Heart right ventricle (tissue), 16 donors: ENCODE results near the gene EEFSEC. TPM values are rescaled to one million over a fixed set of nuclear protein-coding genes. Genes with fewer than 3 reads are reported as not detected.
A peak's percentile ranks its signal among the peaks of the same experiment; 100 is the strongest.

Experiments used
- ATAC-seq, 8 donors: fragments of 200-7000 bp; cut with Tn5 transposase; one replicate each; pipeline ENCODE4 v1.9.1; 2020; ENCODE audit warnings: mild to moderate bottlenecking in 8 of 8, moderate library complexity in 8 of 8, moderate number of reproducible peaks in 1 of 8
- DNase-seq, 2 donors: peaks; one replicate each; pipeline ENCODE4 v3.0.0-alpha.2; 2020
- H3K27ac ChIP-seq, 10 donors: fragments of 200-600 bp; sonication (generic) in 2 of 10; one replicate each; pipeline versions ENCODE4 v1.5.0 to v1.8.0; 2020 to 2022; ENCODE audit warnings: mild to moderate bottlenecking in 3 of 10
- H3K27me3 ChIP-seq, 7 donors: fragments of 200-600 bp; one replicate each; pipeline ENCODE4 v1.8.0; 2021 to 2022; ENCODE audit warnings: mild to moderate bottlenecking in 2 of 7
- H3K36me3 ChIP-seq, 9 donors: fragments of 200-600 bp; sonication (generic) in 1 of 9; one replicate each; pipeline versions ENCODE4 v1.5.0 to v1.8.0; 2020 to 2022; ENCODE audit warnings: mild to moderate bottlenecking in 2 of 9
- H3K4me1 ChIP-seq, 9 donors: fragments of 200-600 bp; sonication (generic) in 1 of 9; one replicate each; pipeline versions ENCODE4 v1.5.0 to v1.8.0; 2020 to 2022; ENCODE audit warnings: mild to moderate bottlenecking in 4 of 9
- H3K4me3 ChIP-seq, 10 donors: fragments of 200-600 bp; sonication (generic) in 2 of 10; one replicate each; pipeline versions ENCODE4 v1.5.0 to v1.8.0; 2020 to 2022; ENCODE audit warnings: mild to moderate bottlenecking in 7 of 10, moderate library complexity in 2 of 10
- H3K9me3 ChIP-seq, 11 donors: fragments of 200-600 bp in 10 of 11; sonication (generic) in 2 of 11; one replicate each; pipeline versions ENCODE4 v1.5.0 to v1.8.0; 2013 to 2022; ENCODE audit warnings: mild to moderate bottlenecking in 2 of 11, control low read depth in 1 of 11, moderate library complexity in 1 of 11
- WGBS, 2 donors: extraction: QIAGEN DNeasy Blood & Tissue Kit; methylation state at CpG; one replicate each; pipeline ENCODE4 v1.1.7; 2013; ENCODE audit warnings: inconsistent platforms in 1 of 2; 5-methylcytosine and 5-hydroxymethylcytosine counted together
- intact Hi-C, 10 donors: fragments of 100-400 bp; cut with DNase I; formaldehyde crosslinking; loops; one replicate each; pipeline versions ENCODE4 v1.11.1 to v1.14.2; 2022
- polyA plus RNA-seq, 2 donors: library from polyadenylated mRNA; stranded (reverse); fragments of 200-250 nt; gene quantifications; one replicate each; pipeline ENCODE4 v1.2.3, GENCODE V29; 2013
- total RNA-seq, 10 donors: library from RNA; stranded (reverse); fragmentation: NEBNext Ultra II Directional in 3 of 10; extraction: Animal tissue kit (Norgen Biotek cat#: 25700) in 3 of 10; gene quantifications; one replicate each; pipeline versions ENCODE4 v1.2.1 to v1.2.4, GENCODE V29; 2021 to 2023
- TF ChIP-seq, protein P1 (sequence below), 9 donors: fragments of 200-600 bp; sonication (generic) in 2 of 9; IDR thresholded peaks; one replicate each; pipeline versions ENCODE4 v1.5.0 to v1.8.0; 2021 to 2022; ENCODE audit warnings: antibody characterized with exemption in 9 of 9, mild to moderate bottlenecking in 5 of 9, moderate library complexity in 1 of 9
- donor health status: Arrhythmogenic right ventricular cardiomyopathy.
- donor health status: ischemic (EF 13 %, LVEDD 7.1; RV severe dilation, severe dysfunction).
- donor health status: healthy with polysubstance abuse.
- donor health status: DM: no; HTN: yes; CAD: no.
- donor health status: DM: no; HTN: no; CAD: no.
- donor health status: ischemic (EF 25% LVEDD 6.9; RV normal size, moderate dysfunction).
- donor health status: ischemic (EF 25% LVEDD 5.7; RV mildly dilated, moderate dysfunction).
- donor health status: healthy.
- donor health status: DM: yes; HTN: yes; CAD: no.
- donor health status: Ischemic cardiomyopathy.
- donor health status: ischemic (EF 35%, LVEDD 5.7; RV mildly dilated, moderate dysfunction).
- donor health status: nonischemic (EF 11% LVEDD 7.7; RV severe dilation, severe dysfunction).
- donor health status: DM: yes; HTN: yes; CAD: no.
- donor health status: PGD.
- donor health status: ischemic (EF 29% LVEDD 5.4; RV normal size, mild dysfunction).
- donor health status: nonischemic (EF 23%, LVEDD 6.1; RV moderate dilation, normal function).

The EEFSEC gene
- total and polyA plus RNA-seq, 12 donors: 16.5 to 29.5 (median 25.0) TPM

DNA sequence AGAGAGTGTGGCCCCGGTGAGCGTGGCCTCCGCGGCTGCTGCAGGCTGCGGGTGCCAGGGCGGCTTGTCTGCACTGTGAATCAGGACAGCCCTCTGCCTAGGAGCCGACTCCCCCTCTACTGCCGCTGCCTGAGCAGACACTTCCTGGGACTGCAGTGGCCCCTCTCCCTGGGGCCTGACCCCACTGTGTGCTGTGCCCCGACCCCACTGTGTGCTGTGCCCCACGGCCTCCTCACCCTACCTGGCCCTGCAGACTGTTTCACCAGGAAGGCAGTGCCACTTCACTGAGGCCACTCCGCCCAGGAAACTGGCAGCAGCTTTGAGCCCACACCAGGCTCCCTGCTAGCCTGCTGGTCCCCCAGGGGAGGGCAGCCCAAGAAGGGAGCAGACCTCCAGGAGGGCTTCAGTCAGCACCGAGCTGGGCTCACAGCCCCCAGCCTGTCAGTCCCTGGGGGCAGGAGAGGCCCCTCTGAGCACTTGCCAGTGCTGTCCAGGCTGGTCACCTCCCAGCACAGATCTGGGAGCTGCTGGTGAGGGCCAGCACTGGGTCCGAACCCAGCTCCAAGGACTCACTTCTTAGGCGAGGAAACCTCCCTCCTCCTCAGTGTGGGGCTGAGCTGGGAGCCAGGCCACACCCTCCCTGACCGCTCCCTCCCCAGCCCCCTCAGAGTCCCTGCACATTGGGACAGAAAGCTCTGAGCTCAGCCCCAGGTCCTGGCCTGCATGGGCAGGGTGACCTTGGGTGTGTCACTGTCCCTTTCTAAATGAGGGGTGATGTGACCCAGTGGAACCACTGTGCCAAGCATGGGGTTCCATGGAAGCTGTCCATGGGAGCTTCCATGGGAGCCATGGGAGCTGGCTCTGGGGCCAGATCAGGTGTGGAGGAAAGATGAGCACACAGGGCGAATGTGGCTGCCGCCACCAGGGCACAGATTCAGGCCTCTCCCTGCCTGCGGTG lies 256.6 kb downstream of the EEFSEC start:
- TF ChIP-seq, protein P1, sequence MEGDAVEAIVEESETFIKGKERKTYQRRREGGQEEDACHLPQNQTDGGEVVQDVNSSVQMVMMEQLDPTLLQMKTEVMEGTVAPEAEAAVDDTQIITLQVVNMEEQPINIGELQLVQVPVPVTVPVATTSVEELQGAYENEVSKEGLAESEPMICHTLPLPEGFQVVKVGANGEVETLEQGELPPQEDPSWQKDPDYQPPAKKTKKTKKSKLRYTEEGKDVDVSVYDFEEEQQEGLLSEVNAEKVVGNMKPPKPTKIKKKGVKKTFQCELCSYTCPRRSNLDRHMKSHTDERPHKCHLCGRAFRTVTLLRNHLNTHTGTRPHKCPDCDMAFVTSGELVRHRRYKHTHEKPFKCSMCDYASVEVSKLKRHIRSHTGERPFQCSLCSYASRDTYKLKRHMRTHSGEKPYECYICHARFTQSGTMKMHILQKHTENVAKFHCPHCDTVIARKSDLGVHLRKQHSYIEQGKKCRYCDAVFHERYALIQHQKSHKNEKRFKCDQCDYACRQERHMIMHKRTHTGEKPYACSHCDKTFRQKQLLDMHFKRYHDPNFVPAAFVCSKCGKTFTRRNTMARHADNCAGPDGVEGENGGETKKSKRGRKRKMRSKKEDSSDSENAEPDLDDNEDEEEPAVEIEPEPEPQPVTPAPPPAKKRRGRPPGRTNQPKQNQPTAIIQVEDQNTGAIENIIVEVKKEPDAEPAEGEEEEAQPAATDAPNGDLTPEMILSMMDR (IDR thresholded peaks at IDR 0.05): no peak
- Histone ChIP-seq H3K27me3 (no peaks in the 10 kb centered on the region), H3K36me3 (peaks cover 0 to 6% (median 0%) of the 10 kb centered on the region in 9 donors), H3K27ac (no peak overlapping the region), H3K4me3 (no peak overlapping the region), H3K9me3 (no peaks in the 10 kb centered on the region), H3K4me1 (peaks cover 0 to 13% (median 5%) of the 10 kb centered on the region in 9 donors)
- peak in 3 of 8 donors; percentile 7 to 19 (median 8) for ATAC-seq
- DNase-seq: no peak
- intact Hi-C loops: no loop called here
- 76 to 77% methylated on average over 18 of the region's 18 CpGs for WGBS, 2 donors

DNA sequence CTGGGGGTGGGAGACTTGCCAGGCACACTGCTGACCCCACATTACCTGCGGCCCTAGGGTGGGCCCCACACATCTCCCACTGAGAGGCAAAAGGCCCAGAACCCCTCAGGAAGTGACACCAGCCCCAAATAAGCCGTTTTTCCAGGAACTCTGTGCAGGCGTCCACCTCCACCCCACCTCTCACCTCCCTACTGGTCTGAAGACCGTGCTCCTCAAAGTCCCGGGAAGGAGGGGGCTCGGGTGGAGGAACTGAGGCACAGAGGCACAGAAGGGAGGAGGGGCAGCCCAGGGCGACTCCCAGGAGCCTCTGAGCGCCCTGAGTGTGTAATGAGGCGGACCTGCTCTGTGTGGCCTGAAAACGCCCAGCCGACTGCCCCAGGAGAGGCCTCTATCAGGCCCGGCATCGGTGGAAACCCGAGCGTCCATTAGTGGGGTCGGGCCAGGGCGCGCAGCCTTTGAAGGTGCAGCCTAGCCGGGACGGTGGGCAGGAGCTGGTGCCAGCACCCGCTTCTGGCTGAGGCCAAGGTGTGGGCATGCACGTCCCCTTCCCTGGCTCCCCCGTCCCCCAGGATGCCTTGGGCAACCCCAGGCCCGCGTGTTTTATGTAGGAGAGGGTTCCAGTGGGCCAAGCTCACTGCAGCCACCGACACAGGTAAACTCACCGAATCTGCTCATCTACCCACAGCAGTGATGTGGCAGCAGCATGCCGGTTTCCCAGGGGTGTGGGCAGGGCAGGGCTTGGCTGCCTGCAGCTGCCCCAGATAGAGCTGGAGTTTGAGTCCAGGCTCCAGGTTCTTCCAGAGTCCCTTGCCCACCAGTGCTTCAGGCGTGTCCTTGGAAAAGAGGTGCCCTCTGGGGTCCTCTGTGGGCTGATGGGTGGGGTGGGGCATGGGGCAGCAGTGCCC lies 257.6 kb downstream of the EEFSEC start:
- ATAC-seq (no peak), DNase-seq (no peak)
- Histone ChIP-seq H3K4me1 (peaks cover 0 to 13% (median 5%) of the 10 kb centered on the region in 9 donors), H3K36me3 (peaks cover 0 to 6% (median 0%) of the 10 kb centered on the region in 9 donors), H3K9me3 (no peaks in the 10 kb centered on the region), H3K27me3 (no peaks in the 10 kb centered on the region), H3K4me3 (no peak overlapping the region), H3K27ac (no peak overlapping the region)
- TF ChIP-seq, protein P1 (IDR thresholded peaks at IDR 0.05): no peak
- intact Hi-C loops: no loop called here
- WGBS, 2 donors: 89 to 91% methylated on average over 29 of the region's 29 CpGs

DNA sequence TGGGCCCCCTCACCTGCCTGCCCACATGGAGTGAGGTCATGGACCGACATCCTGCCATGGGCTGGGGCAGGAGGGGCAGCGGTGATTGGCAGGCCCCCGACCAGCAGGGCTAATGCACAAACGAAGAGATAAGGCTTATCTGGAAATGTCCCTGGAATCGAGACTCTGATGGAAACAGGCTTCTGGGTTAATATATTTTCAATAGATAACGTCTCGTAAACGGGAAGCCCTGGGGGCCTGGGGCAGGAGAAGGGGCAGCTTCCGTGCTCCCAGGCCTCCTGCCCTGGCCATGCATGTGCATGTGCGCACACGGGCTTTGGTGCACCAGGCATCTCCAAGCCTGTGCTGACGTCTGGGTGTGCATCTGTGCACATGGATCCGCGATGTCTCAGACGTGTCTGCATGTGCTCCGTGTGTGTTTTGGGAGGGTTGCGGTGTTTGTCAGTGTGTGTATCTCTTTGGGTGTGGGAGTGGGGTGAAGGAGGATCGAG lies 258.3 kb downstream of the EEFSEC start:
- no peak overlapping the region for H3K27ac ChIP-seq
- DNase-seq (no peak), ATAC-seq (no peak)
- no peak overlapping the region for H3K4me3 ChIP-seq
- intact Hi-C loops: no loop called here
- peaks cover 0 to 6% (median 0%) of the 10 kb centered on the region in 9 donors for H3K36me3 ChIP-seq
- no peaks in the 10 kb centered on the region for H3K27me3 ChIP-seq
- peaks cover 0 to 13% (median 5%) of the 10 kb centered on the region in 9 donors for H3K4me1 ChIP-seq
- TF ChIP-seq, protein P1 (IDR thresholded peaks at IDR 0.05): no peak
- WGBS, 2 donors: 70% methylated on average over 18 of the region's 18 CpGs
- H3K9me3 ChIP-seq: no peaks in the 10 kb centered on the region
